ENCODE results near the gene NTNG1.

NTNG1 gene

GRCh38 chr1:107494061-107494460, 353.2 kb downstream of the NTNG1 start:
- Histone ChIP-seq H2AFZ (no peak overlapping the region), H3K4me2 (ENCODE audit: low read length) (no peak overlapping the region), H3K4me1 (no peaks in the 10 kb centered on the region), H3K9ac (no peak overlapping the region), H3K27ac (no peak overlapping the region), H3K9me3 (ENCODE audit: control insufficient read depth, low read length) (no peaks in the 10 kb centered on the region), H3K36me3 (ENCODE audit: control insufficient read depth, insufficient read depth, low read length) (no peaks in the 10 kb centered on the region), H3K79me2 (no peaks in the 10 kb centered on the region), H3K4me3 (ENCODE audit: low read depth, low read length) (no peak overlapping the region), H3K27me3 (ENCODE audit: control insufficient read depth, insufficient read depth, low read length) (no peaks in the 10 kb centered on the region)
- TF ChIP-seq CTCF (IDR thresholded peaks at IDR 0.05) = no peak

GRCh38 chr1:107496002-107496401, 355.2 kb downstream of the NTNG1 start:
- Histone ChIP-seq H3K27me3 (ENCODE audit: control insufficient read depth, insufficient read depth, low read length) (no peaks in the 10 kb centered on the region), H3K27ac (no peak overlapping the region), H3K36me3 (ENCODE audit: control insufficient read depth, insufficient read depth, low read length) (no peaks in the 10 kb centered on the region), H3K4me1 (no peaks in the 10 kb centered on the region), H2AFZ (no peak overlapping the region), H3K4me3 (ENCODE audit: low read depth, low read length) (no peak overlapping the region), H3K79me2 (no peaks in the 10 kb centered on the region), H3K9me3 (ENCODE audit: control insufficient read depth, low read length) (no peaks in the 10 kb centered on the region), H3K9ac (no peak overlapping the region), H3K4me2 (ENCODE audit: low read length) (no peak overlapping the region)
- no peak for TF ChIP-seq CTCF (IDR thresholded peaks at IDR 0.05)

- Histone ChIP-seq H3K27ac (no peak overlapping the region), H3K4me1 (no peaks in the 10 kb centered on the region), H3K36me3 (ENCODE audit: control insufficient read depth, insufficient read depth, low read length) (no peaks in the 10 kb centered on the region), H3K4me2 (ENCODE audit: low read length) (no peak overlapping the region), H3K9ac (no peak overlapping the region), H2AFZ (no peak overlapping the region), H3K4me3 (ENCODE audit: low read depth, low read length) (no peak overlapping the region), H3K27me3 (ENCODE audit: control insufficient read depth, insufficient read depth, low read length) (no peaks in the 10 kb centered on the region), H3K9me3 (ENCODE audit: control insufficient read depth, low read length) (no peaks in the 10 kb centered on the region), H3K79me2 (no peaks in the 10 kb centered on the region)
- TF ChIP-seq CTCF (IDR thresholded peaks at IDR 0.05) = no peak
Observed at GRCh38 chr1:107499139-107499744, 358.4 kb downstream of the NTNG1 start.

- H3K9ac ChIP-seq = no peak overlapping the region
- H3K9me3 ChIP-seq (ENCODE audit: control insufficient read depth, low read length) = no peaks in the 10 kb centered on the region
- no peaks in the 10 kb centered on the region for H3K4me1 ChIP-seq
- no peak overlapping the region for H2AFZ ChIP-seq
- TF ChIP-seq CTCF (IDR thresholded peaks at IDR 0.05) = no peak
- no peak overlapping the region for H3K27ac ChIP-seq
- H3K4me2 ChIP-seq (ENCODE audit: low read length) = no peak overlapping the region
- no peaks in the 10 kb centered on the region for H3K36me3 ChIP-seq (ENCODE audit: control insufficient read depth, insufficient read depth, low read length)
- H3K4me3 ChIP-seq (ENCODE audit: low read depth, low read length) = no peak overlapping the region
- no peaks in the 10 kb centered on the region for H3K27me3 ChIP-seq (ENCODE audit: control insufficient read depth, insufficient read depth, low read length)
- no peaks in the 10 kb centered on the region for H3K79me2 ChIP-seq
Observed at GRCh38 chr1:107501081-107501605, 360.3 kb downstream of the NTNG1 start.

- Histone ChIP-seq H3K4me1 (no peaks in the 10 kb centered on the region), H3K36me3 (ENCODE audit: control insufficient read depth, insufficient read depth, low read length) (no peaks in the 10 kb centered on the region), H3K9ac (no peak overlapping the region), H3K9me3 (ENCODE audit: control insufficient read depth, low read length) (no peaks in the 10 kb centered on the region), H3K79me2 (no peaks in the 10 kb centered on the region), H3K27ac (no peak overlapping the region), H3K27me3 (ENCODE audit: control insufficient read depth, insufficient read depth, low read length) (no peaks in the 10 kb centered on the region), H2AFZ (no peak overlapping the region), H3K4me2 (ENCODE audit: low read length) (no peak overlapping the region), H3K4me3 (ENCODE audit: low read depth, low read length) (no peak overlapping the region)
- TF ChIP-seq CTCF (IDR thresholded peaks at IDR 0.05) = no peak
Observed at GRCh38 chr1:107510347-107510746, 369.5 kb downstream of the NTNG1 start.
